ENCODE results near the gene GABRG3. TPM values are rescaled to one million over a fixed set of nuclear protein-coding genes. Genes with fewer than 3 reads are reported as not detected.

Gene GABRG3
- total and polyA plus RNA-seq, 9 of the 15 experiments (the other 6 are each of a cell fraction or from before 2014, with no cell fraction given), result 4.0 to 15.1 (median 11.2) TPM

- TF ChIP-seq ZNF407 (IDR thresholded peaks at IDR 0.05; ENCODE audit: low read depth) (no peak), ARID1B (IDR thresholded peaks at IDR 0.05) (peak; percentile 88), MEF2D (tag; conservative IDR thresholded peaks at IDR 0.05; ENCODE audit: low read depth) (no peak), ZNF23 (CRISPR knock-in tag; IDR thresholded peaks at IDR 0.05) (no peak), CTBP1 (IDR thresholded peaks at IDR 0.05; ENCODE audit: borderline replicate concordance) (peak; percentile 68; the same call in 1 of the 2 replicates), SIN3A (IDR thresholded peaks at IDR 0.05; ENCODE audit: borderline replicate concordance in 2 of 2, control insufficient read depth in 1 of 2, low read depth in 2 of 2, low read length in 2 of 2) (no peak), ZSCAN32 (CRISPR knock-in tag; IDR thresholded peaks at IDR 0.05) (no peak), E2F6 (IDR thresholded peaks at IDR 0.05; ENCODE audit: borderline replicate concordance in 1 of 2, extremely low read depth in 1 of 2, insufficient read depth in 1 of 2, insufficient read length in 1 of 2, low read depth in 1 of 2, low read length in 1 of 2, poor library complexity in 1 of 2, severe bottlenecking in 1 of 2) (no peak), FOXK1 (CRISPR knock-in tag; IDR thresholded peaks at IDR 0.05; ENCODE audit: borderline replicate concordance) (no peak), RBBP5 (IDR thresholded peaks at IDR 0.05; ENCODE audit: borderline replicate concordance, insufficient read depth, low read length, poor library complexity, severe bottlenecking) (peak; percentile 40), KLF13 (tag; IDR thresholded peaks at IDR 0.05; ENCODE audit: borderline replicate concordance, low read depth) (no peak), NCOA6 (IDR thresholded peaks at IDR 0.05) (no peak), ESRRB (CRISPR knock-in tag; IDR thresholded peaks at IDR 0.05; ENCODE audit: borderline replicate concordance) (no peak), SMC3 (conservative IDR thresholded peaks at IDR 0.05; ENCODE audit: insufficient read depth, low read depth, low read length) (no peak), ZNF277 (CRISPR knock-in tag; IDR thresholded peaks at IDR 0.05; ENCODE audit: borderline replicate concordance) (no peak), JUN (IDR thresholded peaks at IDR 0.05; ENCODE audit: borderline replicate concordance, low read depth, low read length) (0 out of 2 replicates have a peak, but pooled peaks have one; percentile 29), JUN (CRISPR knock-in tag; IDR thresholded peaks at IDR 0.05; ENCODE audit: borderline replicate concordance) (no peak)
Measured at GRCh38 chr15:27124287-27124871, 153.4 kb downstream of the GABRG3 start (continued).

Measured in K562 (cell line).